H1 (cell line): ENCODE measurements around the gene MPV17L2. TPM values are rescaled to one million over a fixed set of nuclear protein-coding genes. Genes with fewer than 3 reads are reported as not detected.

Source experiments
- CTCF ChIA-PET: fragments of 300-600 bp; sonication (Branson Sonifier 250); formaldehyde crosslinking; loops from one replicate; lab custom pipeline; 2021; ENCODE audit not compliant: partially characterized antibody; lab: Charles Lee
- POLR2A ChIA-PET: fragments of 300-600 bp; sonication (Branson Sonifier 250); formaldehyde crosslinking; loops from one replicate; lab custom pipeline; 2021; ENCODE audit warnings: inconsistent platforms; ENCODE audit not compliant: partially characterized antibody; lab: Charles Lee
- DNase-seq, 2 experiments: peaks; one replicate each; pipeline versions ENCODE4 v3.0.0 to v3.0.0-alpha.2; 2010 to 2022; ENCODE audit warnings: low spot score in 2 of 2, low read depth in 1 of 2, mixed read lengths in 1 of 2
- FAIRE-seq: peaks from 2 replicates; lab custom pipeline; 2011; peaks lifted over from hg19 to GRCh38; lab: Jason Lieb, UNC
- H2AFZ ChIP-seq: 2 replicates; pipeline ENCODE4 v1.8.1; 2012; ENCODE audit warnings: low read length, inconsistent platforms
- H2AK5ac ChIP-seq: 2 replicates; pipeline ENCODE4 v1.6.1; 2013; ENCODE audit warnings: low read depth, low read length
- H2BK120ac ChIP-seq: replicated peaks from 2 replicates; pipeline ENCODE3; 2013; ENCODE audit warnings: low read depth, low read length, inconsistent platforms
- H2BK12ac ChIP-seq: 2 replicates; pipeline ENCODE4 v1.6.1; 2013; ENCODE audit warnings: low read depth, low read length
- H2BK15ac ChIP-seq: 2 replicates; pipeline ENCODE4 v1.6.1; 2013; ENCODE audit warnings: low read length
- H2BK20ac ChIP-seq: 2 replicates; pipeline ENCODE4 v1.6.1; 2013; ENCODE audit warnings: low read length
- H2BK5ac ChIP-seq: 2 replicates; pipeline ENCODE4 v1.6.1; 2013; ENCODE audit warnings: low read depth, low read length
- H3K14ac ChIP-seq: 2 replicates; pipeline ENCODE4 v1.6.1; 2013; ENCODE audit warnings: inconsistent platforms; ENCODE audit not compliant: insufficient read length
- H3K18ac ChIP-seq: 2 replicates; pipeline ENCODE4 v1.6.1; 2013; ENCODE audit warnings: low read length; ENCODE audit errors: extremely low read depth
- H3K23ac ChIP-seq: 2 replicates; pipeline ENCODE4 v1.6.1; 2013; ENCODE audit warnings: inconsistent platforms; ENCODE audit not compliant: insufficient read length
- H3K23me2 ChIP-seq: 2 replicates; pipeline ENCODE4 v1.6.1; 2013; ENCODE audit warnings: low read depth, low read length
- H3K27ac ChIP-seq: 2 replicates; pipeline ENCODE4 v1.6.1; 2011; ENCODE audit warnings: low read depth, low read length, inconsistent platforms
- H3K27me3 ChIP-seq, 4 experiments: replicated peaks in 1 of 4; 1 replicate in 1 of 4; 2 replicates in 3 of 4; pipeline versions ENCODE4 v1.6.1 to v1.8.1; 2011 to 2013; ENCODE audit warnings: low read length in 3 of 4, mild to moderate bottlenecking in 3 of 4, inconsistent platforms in 2 of 4, mixed read lengths in 2 of 4, moderate library complexity in 1 of 4; ENCODE audit not compliant: control insufficient read depth in 3 of 4, insufficient read depth in 3 of 4; ENCODE audit errors: extremely low read depth in 1 of 4
- H3K36me3 ChIP-seq, 4 experiments: 2 replicates each; pipeline versions ENCODE4 v1.6.1 to v1.8.1; 2011 to 2013; ENCODE audit warnings: mild to moderate bottlenecking in 4 of 4, low read length in 3 of 4, moderate library complexity in 2 of 4, control low read depth in 1 of 4, inconsistent platforms in 1 of 4; ENCODE audit not compliant: insufficient read depth in 4 of 4, control insufficient read depth in 2 of 4
- H3K4ac ChIP-seq: replicated peaks from 2 replicates; pipeline ENCODE3; 2013; ENCODE audit warnings: low read length, low read depth, mixed read lengths, inconsistent platforms; ENCODE audit not compliant: insufficient read length
- H3K4me1 ChIP-seq, 4 experiments: replicated peaks in 1 of 4; 1 replicate in 1 of 4; 2 replicates in 3 of 4; pipeline versions ENCODE4 v1.6.1 to v1.8.1; 2011 to 2013; ENCODE audit warnings: low read length in 3 of 4, inconsistent platforms in 2 of 4, mixed read lengths in 1 of 4; ENCODE audit not compliant: insufficient read depth in 4 of 4, control insufficient read depth in 3 of 4
- H3K4me2 ChIP-seq, 2 experiments: 2 replicates each; pipeline versions ENCODE4 v1.6.1 to v1.8.1; 2011 to 2013; ENCODE audit warnings: low read depth in 2 of 2, low read length in 2 of 2, control low read depth in 1 of 2, inconsistent platforms in 1 of 2, mild to moderate bottlenecking in 1 of 2; ENCODE audit not compliant: insufficient read depth in 1 of 2
- H3K4me3 ChIP-seq, 4 experiments: fragments of 200-600, 300-600 bp in 1 of 4; sonication (generic), shearing (Covaris generic), sonication (Bioruptor Twin) in 1 of 4; 2 replicates each; pipeline versions ENCODE4 v1.5.1 to v1.8.1; 2011 to 2016; ENCODE audit warnings: low read length in 4 of 4, low read depth in 3 of 4, control low read depth in 2 of 4, inconsistent platforms in 2 of 4, mild to moderate bottlenecking in 2 of 4, mixed read lengths in 1 of 4, moderate library complexity in 1 of 4; ENCODE audit not compliant: insufficient read depth in 2 of 4; ENCODE audit errors: extremely low read depth in 1 of 4
- H3K56ac ChIP-seq: replicated peaks from 2 replicates; pipeline ENCODE3; 2013; ENCODE audit warnings: low read depth, mild to moderate bottlenecking, mixed read lengths, low read length, inconsistent platforms; ENCODE audit not compliant: insufficient read length
- H3K79me1 ChIP-seq: 2 replicates; pipeline ENCODE4 v1.6.1; 2013; ENCODE audit warnings: low read depth, low read length, control low read depth
- H3K79me2 ChIP-seq, 2 experiments: 2 replicates each; pipeline versions ENCODE4 v1.6.1 to v1.8.1; 2012 to 2013; ENCODE audit warnings: low read length in 2 of 2, mild to moderate bottlenecking in 2 of 2, inconsistent platforms in 1 of 2; ENCODE audit not compliant: insufficient read depth in 2 of 2, control insufficient read depth in 1 of 2
- H3K9ac ChIP-seq, 4 experiments: replicated peaks in 1 of 4; 1 replicate in 1 of 4; 2 replicates in 3 of 4; pipeline versions ENCODE4 v1.6.1 to v1.8.1; 2011 to 2013; ENCODE audit warnings: low read depth in 3 of 4, low read length in 3 of 4, control low read depth in 2 of 4, mild to moderate bottlenecking in 2 of 4, moderate library complexity in 2 of 4, inconsistent platforms in 1 of 4; ENCODE audit errors: extremely low read depth in 1 of 4
- H3K9me3 ChIP-seq, 2 experiments: 2 replicates each; pipeline versions ENCODE4 v1.6.1 to v1.8.1; 2012 to 2013; ENCODE audit warnings: mild to moderate bottlenecking in 2 of 2, moderate library complexity in 2 of 2, control low read depth in 1 of 2, inconsistent platforms in 1 of 2, low read depth in 1 of 2, low read length in 1 of 2, mixed read lengths in 1 of 2; ENCODE audit not compliant: insufficient read depth in 2 of 2
- H4K20me1 ChIP-seq, 2 experiments: replicated peaks in 1 of 2; 2 replicates each; pipeline versions ENCODE3 to v1.8.1; 2011 to 2013; ENCODE audit warnings: inconsistent platforms in 2 of 2, low read length in 2 of 2, mild to moderate bottlenecking in 1 of 2; ENCODE audit not compliant: insufficient read depth in 2 of 2, control insufficient read depth in 1 of 2
- H4K5ac ChIP-seq: 2 replicates; pipeline ENCODE4 v1.6.1; 2013; ENCODE audit warnings: low read length, low read depth, mixed read lengths, inconsistent platforms; ENCODE audit not compliant: insufficient read length
- H4K8ac ChIP-seq: 2 replicates; pipeline ENCODE4 v1.8.0; 2013; ENCODE audit warnings: mild to moderate bottlenecking, moderate library complexity, low read length, inconsistent platforms; ENCODE audit not compliant: insufficient read depth; ENCODE audit errors: extremely low read depth
- H4K91ac ChIP-seq: replicated peaks from 2 replicates; pipeline ENCODE3; 2013; ENCODE audit warnings: low read length, mixed read lengths, inconsistent platforms; ENCODE audit not compliant: insufficient read length
- WGBS, 2 experiments: shearing (Covaris generic) in 1 of 2; methylation state at CpG; one replicate each; pipeline versions ENCODE4 v1.1.6 to v1.1.7; 2013 to 2015; ENCODE audit warnings: low lambda C conversion rate in 2 of 2, mixed read lengths in 2 of 2, inconsistent platforms in 1 of 2, low coverage in 1 of 2, missing lambda C conversion rate in 1 of 2; ENCODE audit not compliant: insufficient replicate concordance in 2 of 2, insufficient coverage in 1 of 2, insufficient read length in 1 of 2; ENCODE audit errors: extremely low coverage in 1 of 2, missing lambda C conversion rate in 1 of 2; 5-methylcytosine and 5-hydroxymethylcytosine counted together
- polyA plus RNA-seq, 7 experiments: library from polyadenylated mRNA; depleted of rRNA in 3 of 7; stranded (reverse) in 5 of 7; unstranded in 2 of 7; fragments of >200 nt in 5 of 7; fragments of 200-250 nt in 2 of 7; gene quantifications; 1 replicate in 5 of 7; 2 replicates in 1 of 7; 4 replicates in 1 of 7; pipeline versions ENCODE4 v1.2.1 to v1.2.3, GENCODE V29; 2011 to 2013; ENCODE audit warnings: missing spikeins in 2 of 7, mixed read lengths in 2 of 7
- total RNA-seq: library from RNA; stranded (reverse); fragmentation: NEBNext Ultra II Directional; extraction: Animal tissue kit (Norgen Biotek cat#: 25700); gene quantifications from 2 replicates; pipeline ENCODE4 v1.2.1, GENCODE V29; 2021
- TF ChIP-seq, protein P1 (sequence below), 3 experiments: IDR thresholded peaks; 1 replicate in 2 of 3; 2 replicates in 1 of 3; pipeline versions ENCODE4 v1.5.1 to v1.6.1; 2011; ENCODE audit warnings: low read length in 3 of 3, mild to moderate bottlenecking in 3 of 3, inconsistent platforms in 2 of 3, low read depth in 1 of 3, moderate library complexity in 1 of 3; ENCODE audit not compliant: insufficient read depth in 1 of 3; ENCODE audit errors: control extremely low read depth in 1 of 3

MPV17L2 gene
- total and polyA plus RNA-seq, 2 of the 8 experiments (the other 6 are each of a cell fraction or from before 2014, with no cell fraction given), result 24.2 to 82.6 TPM

DNA sequence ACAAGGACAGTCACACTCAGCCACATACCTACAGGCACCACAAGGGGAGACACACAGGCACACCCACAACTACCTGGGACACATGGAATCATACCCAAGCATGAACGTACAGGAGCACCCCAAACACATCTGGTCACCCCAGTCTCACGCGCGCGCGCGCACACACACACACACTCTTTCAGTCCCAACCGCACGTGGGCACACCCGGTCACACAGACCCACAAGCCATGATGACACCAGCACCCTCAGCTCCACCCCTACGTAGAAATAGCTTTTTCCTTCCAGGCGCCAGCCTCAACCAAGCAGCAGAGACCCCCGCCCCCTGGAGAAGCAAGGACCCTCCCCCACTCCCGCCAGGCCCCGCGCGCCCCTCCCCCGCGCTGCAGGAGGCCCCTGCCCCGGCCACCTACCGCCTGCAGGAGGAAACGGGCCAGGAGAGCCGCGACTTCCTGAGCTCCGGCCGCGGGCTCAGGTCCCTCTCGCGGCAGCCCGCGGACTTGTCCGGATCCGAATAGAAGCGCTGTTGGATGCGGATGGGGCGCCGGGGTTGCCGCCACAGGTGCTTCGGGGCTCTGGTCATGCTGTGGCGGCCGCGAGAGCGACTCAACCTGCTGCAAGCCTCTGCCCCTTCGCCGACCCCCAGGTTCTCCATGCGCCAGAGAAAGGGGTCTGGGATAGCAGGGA lies 39.7 kb downstream of the MPV17L2 start:
- no peak overlapping the region for H3K23ac ChIP-seq
- peak in 1 of 2 experiments; percentile 89 for DNase-seq
- peak overlapping the region; percentile 65; the same call in 1 of the 2 replicates for H3K27ac ChIP-seq
- peak overlapping the region; percentile 99 for H3K4ac ChIP-seq
- H3K4me2 ChIP-seq, result peak overlapping the region; percentile 91 to 96
- H4K91ac ChIP-seq, result peak overlapping the region; percentile 97
- no peak overlapping the region for H3K14ac ChIP-seq
- peak overlapping the region; percentile 85 for H4K5ac ChIP-seq
- peak overlapping the region; percentile 100 for H2BK15ac ChIP-seq
- peak overlapping the region; percentile 95; the same call in 1 of the 2 replicates for H2BK12ac ChIP-seq
- H2BK5ac ChIP-seq, result peak overlapping the region; percentile 96; the same call in 1 of the 2 replicates
- H3K23me2 ChIP-seq, result peaks cover 7% of the 10 kb centered on the region
- H4K20me1 ChIP-seq, result no peaks in the 10 kb centered on the region
- peak overlapping the region; percentile 72; the same call in 1 of the 2 replicates for H2BK20ac ChIP-seq
- peak overlapping the region; percentile 84 for H3K18ac ChIP-seq
- no peaks in the 10 kb centered on the region for H3K36me3 ChIP-seq
- peak overlapping the region in 1 of 4 experiments; percentile 52; a peak in 4 of 7 replicates for H3K9ac ChIP-seq
- H3K9me3 ChIP-seq, result no peaks in the 10 kb centered on the region
- peak overlapping the region; percentile 86 for H2BK120ac ChIP-seq
- peak overlapping the region; percentile 59; the same call in 1 of the 2 replicates for H2AFZ ChIP-seq
- H3K4me1 ChIP-seq, result peaks cover 6 to 20% (median 14%) of the 10 kb centered on the region in 4 experiments
- peak overlapping the region; percentile 79 for H4K8ac ChIP-seq
- ChIA-PET POLR2A (interaction anchor here (0.6 to 4.4 kb wide), 19 partner anchors 8 to 156 kb away, joined by 3 to 43 read pairs (median 5); partner anchors contain the start of genes JUND and RAB3A), CTCF (interaction anchor here (0.7 to 10.1 kb wide), 25 partner anchors 8 to 181 kb away, joined by 3 to 140 read pairs (median 5); partner anchors contain the start of gene RAB3A)
- peak overlapping the region; percentile 18 for H3K56ac ChIP-seq
- no peaks in the 10 kb centered on the region for H3K79me2 ChIP-seq
- H3K79me1 ChIP-seq, result no peaks in the 10 kb centered on the region
- FAIRE-seq, result no peak
- H2AK5ac ChIP-seq, result peak overlapping the region; percentile 32; the same call in 1 of the 2 replicates
- H3K27me3 ChIP-seq, result no peaks in the 10 kb centered on the region
- peak overlapping the region; percentile 39 to 54 (median 46); a peak in 7 of 8 replicates for H3K4me3 ChIP-seq
- 9% methylated on average over 11 of the region's 46 CpGs; no CpG with 5 or more reads in 1 of the 2 experiments for WGBS, 2 experiments
- TF ChIP-seq, protein P1, sequence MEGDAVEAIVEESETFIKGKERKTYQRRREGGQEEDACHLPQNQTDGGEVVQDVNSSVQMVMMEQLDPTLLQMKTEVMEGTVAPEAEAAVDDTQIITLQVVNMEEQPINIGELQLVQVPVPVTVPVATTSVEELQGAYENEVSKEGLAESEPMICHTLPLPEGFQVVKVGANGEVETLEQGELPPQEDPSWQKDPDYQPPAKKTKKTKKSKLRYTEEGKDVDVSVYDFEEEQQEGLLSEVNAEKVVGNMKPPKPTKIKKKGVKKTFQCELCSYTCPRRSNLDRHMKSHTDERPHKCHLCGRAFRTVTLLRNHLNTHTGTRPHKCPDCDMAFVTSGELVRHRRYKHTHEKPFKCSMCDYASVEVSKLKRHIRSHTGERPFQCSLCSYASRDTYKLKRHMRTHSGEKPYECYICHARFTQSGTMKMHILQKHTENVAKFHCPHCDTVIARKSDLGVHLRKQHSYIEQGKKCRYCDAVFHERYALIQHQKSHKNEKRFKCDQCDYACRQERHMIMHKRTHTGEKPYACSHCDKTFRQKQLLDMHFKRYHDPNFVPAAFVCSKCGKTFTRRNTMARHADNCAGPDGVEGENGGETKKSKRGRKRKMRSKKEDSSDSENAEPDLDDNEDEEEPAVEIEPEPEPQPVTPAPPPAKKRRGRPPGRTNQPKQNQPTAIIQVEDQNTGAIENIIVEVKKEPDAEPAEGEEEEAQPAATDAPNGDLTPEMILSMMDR (IDR thresholded peaks at IDR 0.05; ENCODE audit: control extremely low read depth in 1 of 3, insufficient read depth in 1 of 3, low read depth in 1 of 3, low read length in 3 of 3), result peak; percentile 32 to 68 (median 39)
